Subcutaneous abdominal adipose tissue (tissue), 5 donors: Measurements from ENCODE around the gene UIMC1.
"Not testable (repeated sequence)": the region's sequence is repeated elsewhere in the genome, so short reads cannot be mapped to it uniquely, and the experiment has no call there.

Experiments
- H3K27ac ChIP-seq: one replicate; pipeline ENCODE4 v1.7.0; 2013; ENCODE audit warnings: low read depth, mild to moderate bottlenecking, inconsistent platforms, low read length, moderate library complexity
- H3K27me3 ChIP-seq, 5 donors: one replicate each; pipeline ENCODE4 v1.7.0; 2013; ENCODE audit warnings: low read length in 5 of 5, inconsistent platforms in 1 of 5; ENCODE audit not compliant: control insufficient read depth in 5 of 5, insufficient read depth in 4 of 5
- H3K36me3 ChIP-seq, 5 donors: one replicate each; pipeline ENCODE4 v1.7.0; 2013; ENCODE audit warnings: low read length in 5 of 5; ENCODE audit not compliant: control insufficient read depth in 5 of 5, insufficient read depth in 5 of 5
- H3K4me1 ChIP-seq, 5 donors: one replicate each; pipeline ENCODE4 v1.7.0; 2013; ENCODE audit warnings: low read length in 5 of 5, mild to moderate bottlenecking in 3 of 5, moderate library complexity in 1 of 5; ENCODE audit not compliant: control insufficient read depth in 5 of 5, insufficient read depth in 5 of 5
- H3K4me3 ChIP-seq, 5 donors: one replicate each; pipeline ENCODE4 v1.7.0; 2013; ENCODE audit warnings: low read length in 5 of 5, low read depth in 1 of 5
- H3K9ac ChIP-seq, 5 donors: one replicate each; pipeline ENCODE4 v1.7.0; 2013; ENCODE audit warnings: low read length in 5 of 5, mild to moderate bottlenecking in 4 of 5, moderate library complexity in 3 of 5
- H3K9me3 ChIP-seq, 5 donors: one replicate each; pipeline ENCODE4 v1.7.0; 2013; ENCODE audit warnings: low read length in 5 of 5; ENCODE audit not compliant: control insufficient read depth in 5 of 5
- donor health status: healthy.
- donor health status: healthy.
- donor health status: healthy.
- donor health status: healthy.
- donor health status: healthy.

UIMC1 gene

DNA sequence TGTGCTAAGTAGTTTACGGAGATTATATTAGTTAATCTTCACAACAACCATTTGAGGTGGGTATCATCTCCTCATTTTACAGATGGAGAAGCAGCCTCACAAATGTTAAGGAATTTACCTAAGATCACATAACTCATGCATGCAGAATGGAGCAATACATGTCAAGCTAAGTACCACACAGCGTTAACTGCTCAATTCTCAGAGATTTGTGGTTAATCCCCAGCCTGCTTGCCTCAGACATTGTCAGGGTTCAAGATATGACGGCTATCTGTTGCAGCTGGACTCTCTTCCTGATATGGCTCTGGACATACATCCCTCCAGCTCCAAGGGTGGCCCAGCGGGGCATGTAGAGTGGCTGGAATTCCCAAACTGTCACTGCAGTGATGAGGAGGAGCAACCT is 8.6 kb upstream of the UIMC1 start:
- Histone ChIP-seq H3K9me3 (no peaks in the 10 kb centered on the region), H3K4me1 (no peaks in the 10 kb centered on the region), H3K27me3 (no peaks in the 10 kb centered on the region), H3K27ac (no peak overlapping the region), H3K9ac (no peak overlapping the region), H3K36me3 (no peaks in the 10 kb centered on the region), H3K4me3 (no peak overlapping the region)

DNA sequence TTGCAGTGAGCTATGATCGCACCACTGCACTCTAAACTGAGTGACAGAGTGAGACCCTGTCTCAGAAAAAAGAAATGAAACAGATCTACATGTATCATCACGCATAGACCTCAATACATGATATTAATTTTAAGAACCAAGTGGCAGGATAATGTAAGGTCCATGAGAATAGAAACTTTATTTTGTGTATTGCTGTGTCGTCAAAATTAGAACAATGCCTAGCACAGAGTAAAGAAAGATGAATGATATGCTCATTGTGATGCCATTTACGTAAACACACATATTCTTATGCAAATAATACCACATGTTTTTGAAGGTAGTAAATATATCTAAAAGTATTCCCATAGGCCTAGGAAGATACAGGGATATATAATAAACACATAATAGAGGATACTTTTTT is 3.6 kb upstream of the UIMC1 start:
- Histone ChIP-seq H3K9me3 (no peaks in the 10 kb centered on the region), H3K4me3 (no peak overlapping the region), H3K27me3 (no peaks in the 10 kb centered on the region)

DNA sequence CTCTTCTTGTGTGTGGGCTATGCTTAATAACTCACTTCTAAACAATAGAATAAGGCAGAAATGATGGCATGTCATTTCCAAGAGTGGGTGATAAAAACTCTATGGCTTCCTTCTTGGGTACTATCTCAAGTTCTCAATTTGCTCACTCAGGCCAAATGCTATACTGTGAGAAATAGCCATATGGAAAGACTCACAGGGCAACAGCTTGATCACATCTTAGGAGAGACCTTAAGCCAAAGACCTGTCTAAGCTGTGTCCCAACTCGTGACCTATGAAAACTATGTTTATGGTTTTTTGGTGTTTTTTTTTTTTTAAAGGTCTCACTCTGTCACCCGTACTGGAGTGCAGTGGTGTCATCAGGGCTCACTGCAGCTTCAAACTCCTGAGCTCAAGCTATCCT is 2.1 kb upstream of the UIMC1 start:
- no peaks in the 10 kb centered on the region for H3K9me3 ChIP-seq
- H3K27me3 ChIP-seq = no peaks in the 10 kb centered on the region
- peaks cover 3 to 22% (median 15%) of the 10 kb centered on the region in 5 donors for H3K4me1 ChIP-seq
- H3K27ac ChIP-seq = no peak overlapping the region
- no peak overlapping the region for H3K4me3 ChIP-seq
- no peak overlapping the region for H3K9ac ChIP-seq
- H3K36me3 ChIP-seq = no peaks in the 10 kb centered on the region

More for the DNA sequence above, 3.6 kb upstream of the UIMC1 start:
- Histone ChIP-seq H3K27ac (no peak overlapping the region), H3K9ac (no peak overlapping the region), H3K36me3 (no peaks in the 10 kb centered on the region), H3K4me1 (peaks cover 3 to 11% (median 5%) of the 10 kb centered on the region in 5 donors)

DNA sequence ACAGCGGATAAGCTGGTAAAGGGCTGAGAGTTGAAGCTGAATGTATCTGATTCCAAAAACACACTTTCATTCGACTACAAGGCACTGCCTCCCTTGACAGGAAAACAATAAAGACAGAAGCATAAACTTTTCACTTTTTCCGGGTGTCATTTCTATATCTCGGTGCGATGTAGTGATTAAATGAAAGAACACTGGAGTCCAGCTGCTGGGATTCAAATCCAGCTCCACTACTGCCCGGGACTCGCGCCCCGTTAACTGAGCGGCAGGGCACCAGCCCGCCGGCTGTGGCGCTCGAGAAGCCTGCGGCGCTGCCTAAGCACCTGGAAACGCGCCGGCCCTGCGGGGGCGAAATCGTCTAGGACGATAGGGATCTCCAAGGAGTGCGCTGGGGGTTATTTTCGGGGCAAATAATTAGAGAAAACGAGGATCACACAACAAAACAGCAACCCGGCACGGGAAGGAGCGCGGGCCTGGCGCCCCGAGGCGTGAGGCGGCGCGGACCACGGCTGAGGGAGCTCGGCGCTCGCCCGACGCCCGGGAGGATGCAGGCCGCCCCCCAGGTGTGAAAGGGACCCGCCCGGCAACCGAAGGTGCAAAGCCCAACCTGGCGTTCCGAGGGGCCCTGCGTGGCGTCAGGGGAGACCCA is 837 bp downstream of the UIMC1 start:
- H3K4me3 ChIP-seq = peak overlapping the region; percentile 46 to 96 (median 89)
- no peaks in the 10 kb centered on the region for H3K36me3 ChIP-seq
- H3K4me1 ChIP-seq = peaks cover 3 to 24% (median 15%) of the 10 kb centered on the region in 5 donors
- H3K27ac ChIP-seq = peak overlapping the region; percentile 90
- no peaks in the 10 kb centered on the region for H3K27me3 ChIP-seq
- H3K9me3 ChIP-seq = no peaks in the 10 kb centered on the region
- peak overlapping the region; percentile 82 to 89 (median 87) for H3K9ac ChIP-seq

DNA sequence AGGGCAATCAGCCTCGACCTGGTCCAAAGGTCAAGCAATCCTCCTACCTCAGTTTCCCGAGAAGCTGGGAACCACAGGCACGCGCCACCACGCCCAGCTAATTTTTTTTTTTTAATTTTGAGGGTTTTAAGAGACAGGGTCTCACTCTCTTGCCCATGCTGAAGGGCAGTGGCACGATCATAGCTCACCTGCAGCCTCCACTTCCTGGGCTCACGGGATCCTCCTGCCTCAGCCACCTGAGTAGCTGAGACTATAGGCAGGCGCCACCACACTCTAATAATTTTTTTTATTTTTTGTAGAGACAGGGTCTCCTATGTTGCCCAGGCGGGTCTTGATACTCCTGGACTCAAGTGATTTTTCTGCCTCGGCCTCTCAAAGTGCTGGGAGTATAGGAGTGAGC is 1.6 kb downstream of the UIMC1 start:
- Histone ChIP-seq H3K9me3 (no peaks in the 10 kb centered on the region), H3K4me1 (peaks cover 3 to 26% (median 23%) of the 10 kb centered on the region in 5 donors), H3K27me3 (no peaks in the 10 kb centered on the region), H3K4me3 (peak overlapping the region in 1 of 5 donors; percentile 95), H3K27ac (peak overlapping the region; percentile 90), H3K36me3 (no peaks in the 10 kb centered on the region), H3K9ac (peak overlapping the region in 4 of 5 donors; percentile 24 to 89 (median 72))

DNA sequence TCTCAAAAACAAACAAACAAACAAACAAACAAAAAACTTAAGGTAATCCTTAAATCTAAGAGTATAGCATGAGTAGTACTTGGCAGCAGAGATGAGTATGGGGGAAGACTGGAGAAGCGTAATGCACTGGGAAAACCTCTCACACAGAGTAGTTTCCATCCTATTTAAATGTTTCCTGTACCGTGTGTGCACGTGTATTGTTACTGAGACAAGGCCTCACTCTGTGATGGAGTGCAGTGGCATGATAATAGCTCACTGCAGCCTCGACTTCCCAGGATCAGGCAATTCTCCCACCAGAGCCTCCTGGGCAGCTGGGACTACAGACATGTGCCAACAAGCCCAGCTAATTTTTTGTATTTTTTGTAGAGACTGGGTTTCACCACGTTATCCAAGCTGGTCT is 2.9 kb downstream of the UIMC1 start:
- no peaks in the 10 kb centered on the region for H3K9me3 ChIP-seq
- H3K4me1 ChIP-seq = peaks cover 3 to 27% (median 23%) of the 10 kb centered on the region in 5 donors
- H3K4me3 ChIP-seq = no peak overlapping the region
- H3K36me3 ChIP-seq = no peaks in the 10 kb centered on the region
- H3K27me3 ChIP-seq = no peaks in the 10 kb centered on the region
- H3K9ac ChIP-seq = no peak overlapping the region
- no peak overlapping the region for H3K27ac ChIP-seq

DNA sequence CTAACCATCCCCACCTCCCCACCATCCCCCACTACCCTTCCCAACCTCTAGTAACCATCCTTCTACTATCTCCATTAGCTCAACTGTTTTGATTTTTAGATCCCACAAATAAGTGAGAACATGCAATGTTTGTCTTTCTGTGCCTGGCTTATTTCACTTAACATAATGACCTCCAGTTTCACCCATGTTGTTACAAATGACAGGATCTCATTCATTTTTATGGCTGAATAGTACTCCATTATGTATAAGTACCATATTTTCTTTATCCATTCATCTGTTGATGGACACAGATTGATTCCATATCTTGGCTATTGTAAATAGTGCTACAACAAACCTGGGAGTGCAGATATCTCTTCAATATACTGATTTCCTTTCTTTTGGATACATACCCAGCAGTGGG is 7.1 kb downstream of the UIMC1 start:
- H3K9me3 ChIP-seq, H3K36me3 ChIP-seq, H3K27me3 ChIP-seq, H3K4me3 ChIP-seq, H3K9ac ChIP-seq: not testable (repeated sequence)
- H3K27ac ChIP-seq = peak overlapping the region; percentile 41
- H3K4me1 ChIP-seq = peaks cover 0 to 29% (median 20%) of the 10 kb centered on the region in 5 donors

DNA sequence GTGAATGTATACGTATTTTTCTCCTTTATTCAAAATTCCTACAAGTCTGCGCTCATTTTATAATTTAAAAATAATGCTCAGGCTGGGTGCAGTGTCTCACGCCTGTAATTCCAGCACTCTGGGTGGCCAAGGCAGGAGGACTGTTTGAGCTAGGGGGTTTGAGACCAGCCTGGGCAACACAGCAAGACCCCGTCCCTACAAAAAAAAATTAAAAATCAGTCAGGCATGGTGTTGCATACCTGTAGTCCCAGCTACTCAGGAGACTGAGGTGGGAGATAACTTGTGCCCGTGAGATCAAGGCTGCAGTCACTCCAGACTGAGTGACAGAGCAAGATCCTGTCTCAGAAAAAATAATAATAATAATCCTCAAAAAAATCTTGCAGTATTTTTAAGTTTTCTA is 7.8 kb downstream of the UIMC1 start:
- H3K27ac ChIP-seq = no peak overlapping the region
- H3K9ac ChIP-seq = no peak overlapping the region
- no peaks in the 10 kb centered on the region for H3K27me3 ChIP-seq
- peaks cover 0 to 9% (median 6%) of the 10 kb centered on the region in 5 donors for H3K9me3 ChIP-seq
- H3K4me1 ChIP-seq = peaks cover 0 to 26% (median 13%) of the 10 kb centered on the region in 5 donors
- no peak overlapping the region for H3K4me3 ChIP-seq
- no peaks in the 10 kb centered on the region for H3K36me3 ChIP-seq

DNA sequence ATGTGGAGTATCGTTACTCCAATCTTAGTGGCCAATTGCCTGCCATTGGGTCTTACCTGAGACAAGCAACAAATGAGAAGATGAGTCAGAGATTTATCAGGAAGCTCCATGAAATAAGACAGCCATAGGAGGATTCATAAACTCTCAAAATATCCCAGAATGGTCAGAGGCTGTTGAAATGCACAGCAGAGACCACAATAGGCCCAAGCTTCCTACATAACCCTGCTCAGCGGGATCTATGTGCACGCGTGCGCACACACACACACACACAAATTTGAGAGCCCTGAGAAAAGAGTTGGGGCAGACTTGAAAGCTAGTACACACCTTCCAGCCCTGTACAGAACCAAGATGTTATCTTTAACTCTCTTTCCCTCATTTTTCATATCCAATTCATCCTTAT is 9.8 kb downstream of the UIMC1 start:
- no peaks in the 10 kb centered on the region for H3K27me3 ChIP-seq
- peak overlapping the region; percentile 8 for H3K27ac ChIP-seq
- peaks cover 0 to 9% (median 6%) of the 10 kb centered on the region in 5 donors for H3K9me3 ChIP-seq
- peaks cover 0 to 26% (median 9%) of the 10 kb centered on the region in 5 donors for H3K4me1 ChIP-seq
- H3K9ac ChIP-seq = no peak overlapping the region
- H3K36me3 ChIP-seq = no peaks in the 10 kb centered on the region
- H3K4me3 ChIP-seq = no peak overlapping the region

DNA sequence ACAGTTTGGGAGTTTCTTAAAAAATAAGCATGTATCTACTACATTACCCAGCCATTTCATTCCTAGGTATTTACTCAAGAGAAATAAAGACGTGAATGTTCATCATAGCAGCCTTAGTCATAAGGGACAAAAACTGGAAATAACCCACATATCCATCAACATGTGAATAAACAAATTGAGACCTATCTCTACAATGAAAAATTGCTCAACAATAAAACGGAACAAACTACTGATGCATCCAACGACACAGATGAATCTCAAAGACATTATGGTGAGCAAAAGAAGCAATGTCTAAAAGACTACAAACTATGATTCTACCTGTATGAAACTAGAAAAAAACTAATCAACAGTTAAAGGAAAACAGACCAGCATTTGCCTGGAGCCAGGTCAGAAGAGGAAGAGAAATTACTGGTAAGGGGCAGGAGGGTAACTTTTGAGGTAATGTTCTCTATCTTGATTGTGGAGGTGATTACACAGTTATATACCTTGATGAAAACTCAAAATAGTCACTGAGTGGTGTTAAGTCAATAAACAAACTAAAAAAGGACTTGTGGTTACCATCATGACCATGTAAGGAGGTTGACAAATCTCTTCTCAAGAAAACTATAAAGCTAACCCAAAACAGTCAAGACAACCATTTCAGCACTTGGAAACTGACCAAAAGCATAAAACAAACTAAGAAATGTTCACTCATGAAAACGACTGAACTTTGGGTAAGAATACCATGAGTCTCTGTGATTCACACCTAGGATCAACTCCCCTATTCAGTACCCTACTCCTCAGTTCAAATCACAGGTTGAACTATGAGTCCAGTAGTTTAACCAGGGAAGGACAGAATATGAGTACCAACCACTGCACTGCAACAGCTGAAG is 10.4 kb downstream of the UIMC1 start:
- Histone ChIP-seq H3K36me3 (no peaks in the 10 kb centered on the region), H3K27ac (peak overlapping the region; percentile 8), H3K27me3 (no peaks in the 10 kb centered on the region), H3K9ac (no peak overlapping the region), H3K4me1 (peaks cover 0 to 26% (median 9%) of the 10 kb centered on the region in 5 donors), H3K9me3 (peaks cover 0 to 9% (median 6%) of the 10 kb centered on the region in 5 donors), H3K4me3 (no peak overlapping the region)
